NCI-H526 treated with DMSO at 0.1 percent for 48 hours (cell line): ENCODE data around the gene NR0B2.

Experiments
- DNase-seq: peaks from one replicate; lab custom pipeline; 2025; lab: John Stamatoyannopoulos, UW

NR0B2 gene

GRCh38 chr1:26932531-26932930, 18.8 kb upstream of the NR0B2 start:
- DNase-seq: no peak

GRCh38 chr1:26923711-26924110, 9.9 kb upstream of the NR0B2 start:
- no peak for DNase-seq

GRCh38 chr1:26922901-26923300, 9.1 kb upstream of the NR0B2 start:
- no peak for DNase-seq

GRCh38 chr1:26922431-26922729, 8.6 kb upstream of the NR0B2 start:
- no peak for DNase-seq

- DNase-seq: peak; percentile 92
Observed at GRCh38 chr1:26921540-26922430, 8.0 kb upstream of the NR0B2 start, which contains the start of gene NUDC. Gene NUDC, plus strand, starts transcription at chr1:26921743. Its CDS starts 106 bp downstream, at chr1:26921849.

- no peak for DNase-seq
Observed at GRCh38 chr1:26921126-26921539, 7.4 kb upstream of the NR0B2 start.

- DNase-seq: no peak
Observed at GRCh38 chr1:26915204-26915842, 1.5 kb upstream of the NR0B2 start.

GRCh38 chr1:26913389-26913753, 404 bp downstream of the NR0B2 start:
- DNase-seq: no peak

GRCh38 chr1:26912147-26912490, 1.7 kb downstream of the NR0B2 start:
- no peak for DNase-seq

GRCh38 chr1:26911399-26912146, 2.2 kb downstream of the NR0B2 start:
- DNase-seq: no peak

- no peak for DNase-seq
Observed at GRCh38 chr1:26910343-26911160, 3.2 kb downstream of the NR0B2 start.

- DNase-seq: no peak
Observed at GRCh38 chr1:26909951-26910342, 3.8 kb downstream of the NR0B2 start.

GRCh38 chr1:26907071-26907917, 6.5 kb downstream of the NR0B2 start:
- DNase-seq: no peak

GRCh38 chr1:26900815-26901511, 12.8 kb downstream of the NR0B2 start:
- DNase-seq: no peak

GRCh38 chr1:26900001-26900814, 13.6 kb downstream of the NR0B2 start, which contains the start of gene GPATCH3:
Gene GPATCH3, minus strand, starts transcription at chr1:26900467. Its CDS starts 25 bp downstream, at chr1:26900442.
- peak; percentile 84 for DNase-seq

GRCh38 chr1:26897351-26897750, 16.4 kb downstream of the NR0B2 start:
- no peak for DNase-seq

GRCh38 chr1:26894263-26894662, 19.5 kb downstream of the NR0B2 start:
- no peak for DNase-seq

GRCh38 chr1:26890467-26890796, 23.3 kb downstream of the NR0B2 start:
- DNase-seq: no peak
